Keratinocyte (primary cell): ENCODE measurements around the gene ZSCAN2.

Source experiments
- EZH2 ChIP-seq: IDR thresholded peaks from one replicate; pipeline ENCODE4 v1.6.1; 2012; ENCODE audit warnings: inconsistent platforms, mild to moderate bottlenecking, low read length, moderate library complexity
- TF ChIP-seq, protein P1 (sequence below), 3 experiments: IDR thresholded peaks in 1 of 3; conservative IDR thresholded peaks in 1 of 3; optimal IDR thresholded peaks in 1 of 3; 2 replicates in 2 of 3; 3 replicates in 1 of 3; pipeline versions ENCODE3 to v1.5.1; 2011; ENCODE audit warnings: low read length in 3 of 3, mild to moderate bottlenecking in 3 of 3, moderate library complexity in 2 of 3, control low read depth in 1 of 3, inconsistent platforms in 1 of 3; ENCODE audit not compliant: insufficient read depth in 2 of 3; ENCODE audit errors: extremely low read depth in 1 of 3

GRCh38 chr15:84601555-84601838 lies 688 bp downstream of the ZSCAN2 start:
- TF ChIP-seq, protein P1, sequence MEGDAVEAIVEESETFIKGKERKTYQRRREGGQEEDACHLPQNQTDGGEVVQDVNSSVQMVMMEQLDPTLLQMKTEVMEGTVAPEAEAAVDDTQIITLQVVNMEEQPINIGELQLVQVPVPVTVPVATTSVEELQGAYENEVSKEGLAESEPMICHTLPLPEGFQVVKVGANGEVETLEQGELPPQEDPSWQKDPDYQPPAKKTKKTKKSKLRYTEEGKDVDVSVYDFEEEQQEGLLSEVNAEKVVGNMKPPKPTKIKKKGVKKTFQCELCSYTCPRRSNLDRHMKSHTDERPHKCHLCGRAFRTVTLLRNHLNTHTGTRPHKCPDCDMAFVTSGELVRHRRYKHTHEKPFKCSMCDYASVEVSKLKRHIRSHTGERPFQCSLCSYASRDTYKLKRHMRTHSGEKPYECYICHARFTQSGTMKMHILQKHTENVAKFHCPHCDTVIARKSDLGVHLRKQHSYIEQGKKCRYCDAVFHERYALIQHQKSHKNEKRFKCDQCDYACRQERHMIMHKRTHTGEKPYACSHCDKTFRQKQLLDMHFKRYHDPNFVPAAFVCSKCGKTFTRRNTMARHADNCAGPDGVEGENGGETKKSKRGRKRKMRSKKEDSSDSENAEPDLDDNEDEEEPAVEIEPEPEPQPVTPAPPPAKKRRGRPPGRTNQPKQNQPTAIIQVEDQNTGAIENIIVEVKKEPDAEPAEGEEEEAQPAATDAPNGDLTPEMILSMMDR (optimal IDR thresholded peaks at IDR 0.05 in 1 of 3, IDR thresholded peaks at IDR 0.05 in 1 of 3, conservative IDR thresholded peaks at IDR 0.05 in 1 of 3; ENCODE audit: extremely low read depth in 1 of 3, insufficient read depth in 2 of 3, low read length in 3 of 3) = no peak
- TF ChIP-seq EZH2 = no peak
